Caki2 (cell line): ENCODE results near the gene MTFMT. TPM values are rescaled to one million over a fixed set of nuclear protein-coding genes. Genes with fewer than 3 reads are reported as not detected.

Experiments
- DNase-seq: peaks from one replicate; pipeline ENCODE4 v3.0.0-alpha.2; 2015; ENCODE audit warnings: low read depth
- in situ Hi-C: cut with HindIII; loops from 2 replicates; pipeline ENCODE4 v1.10.0; 2016; ENCODE audit warnings: low sequenced_read_pairs, low pct_unique_long_range_greater_than_20kb, mixed read lengths
- total RNA-seq: library from RNA; depleted of rRNA; stranded (reverse); fragments of >200 nt; shearing (Covaris generic); gene quantifications from 2 replicates; pipeline ENCODE4 v1.2.3, GENCODE V29; 2014; ENCODE audit warnings: low replicate concordance; rRNA removed

MTFMT gene
- total RNA-seq, 1 experiment from 2014 or later, result 23.6 TPM

DNA sequence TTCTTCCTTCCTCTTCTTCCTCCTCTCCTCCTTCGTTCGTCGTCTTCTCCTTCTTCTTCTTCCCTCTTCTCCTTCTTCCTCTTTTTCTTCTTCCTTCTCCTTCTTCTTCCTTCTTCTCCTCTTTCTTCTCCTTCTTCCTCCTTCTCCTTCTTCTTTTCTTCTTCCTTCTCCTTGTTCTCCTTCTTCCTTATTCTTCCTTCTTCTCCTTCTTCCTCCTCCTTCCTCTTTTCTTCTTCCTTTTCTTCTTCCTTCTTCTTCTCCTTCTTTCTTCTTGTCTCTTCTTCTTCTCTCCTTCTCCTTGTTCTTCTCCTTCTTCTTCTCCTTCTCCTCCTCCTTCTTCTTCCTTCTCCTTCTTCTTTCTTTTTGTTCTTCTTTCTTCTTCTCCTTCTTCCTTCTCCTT is 75.0 kb downstream of the MTFMT start:
- in situ Hi-C loops, result no loop called here
- no peak for DNase-seq

DNA sequence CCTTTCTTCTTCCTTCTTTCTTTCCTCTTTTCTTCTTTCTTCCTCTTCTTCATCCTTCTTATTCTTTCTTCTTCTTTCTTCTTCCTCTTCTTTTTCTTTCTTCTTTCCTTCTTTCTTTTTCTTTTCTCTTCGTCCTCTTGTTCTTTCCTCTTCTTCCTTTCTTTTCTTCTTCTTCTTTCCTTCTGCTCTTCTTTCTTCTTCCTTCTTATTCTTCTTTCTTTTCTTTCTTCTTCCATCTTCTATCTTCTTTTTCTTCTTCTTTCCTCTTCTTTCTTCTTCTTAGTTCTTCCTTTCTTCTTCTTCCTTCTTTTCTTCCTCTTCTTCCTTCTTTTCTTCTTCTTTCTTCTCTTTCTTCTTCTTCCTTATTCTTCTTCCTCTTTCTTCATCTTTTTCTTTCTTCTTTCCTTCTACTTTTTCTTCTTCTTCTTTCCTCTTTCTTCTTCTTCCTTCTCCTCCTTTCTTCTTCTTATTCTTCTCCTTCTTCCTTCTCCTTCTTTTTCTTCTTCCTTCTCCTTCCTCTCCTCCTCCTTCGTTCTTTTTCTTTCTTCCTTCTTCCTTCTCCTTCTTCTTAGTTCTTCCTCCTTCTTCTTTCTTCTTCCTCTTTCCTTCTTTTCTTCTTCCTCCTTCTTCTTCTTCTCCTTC is 77.5 kb downstream of the MTFMT start:
- no peak for DNase-seq
- in situ Hi-C loops, result no loop called here

Other genes with a start within 250 kb of the MTFMT start
- 13.6 and 17.0 TPM in 2 replicates for gene PIF1, start 204.0 kb downstream of the MTFMT start, total RNA-seq
- gene PLEKHO2, start 187.7 kb downstream of the MTFMT start, total RNA-seq, result 4.1 and 10.4 TPM in 2 replicates
- gene ANKDD1A, start 117.7 kb downstream of the MTFMT start, total RNA-seq, result 2.2 and 2.5 TPM in 2 replicates
- 74.7 and 93.8 TPM in 2 replicates for gene SPG21, start 39.7 kb downstream of the MTFMT start, total RNA-seq
- not detected in 2 replicates for gene SLC51B, start 15.7 kb upstream of the MTFMT start, total RNA-seq
- gene RASL12, start 38.4 kb upstream of the MTFMT start, total RNA-seq, result not detected in 2 replicates
- not detected in 2 replicates for gene KBTBD13, start 47.1 kb upstream of the MTFMT start, total RNA-seq
- gene UBAP1L, start 85.6 kb upstream of the MTFMT start, total RNA-seq, result not detected in 2 replicates
- 28.6 and 30.4 TPM in 2 replicates for gene PDCD7, start 104.2 kb upstream of the MTFMT start, total RNA-seq
- 21.2 and 22.8 TPM in 2 replicates for gene CLPX, start 155.7 kb upstream of the MTFMT start, total RNA-seq
- not detected in 2 replicates for gene CILP, start 181.8 kb upstream of the MTFMT start, total RNA-seq